Heart left ventricle (tissue), 13 donors: ENCODE data around the gene PCP4L1.

Experiments used
- POLR2A ChIP-seq, 2 donors: fragments of 450-650 bp; IDR thresholded peaks; one replicate each; pipeline ENCODE4 v1.6.1; 2017; ENCODE audit warnings: antibody characterized with exemption in 2 of 2, mild to moderate bottlenecking in 2 of 2, moderate library complexity in 2 of 2
- TF ChIP-seq, protein P1 (sequence below), 12 donors: fragments of 200-600 bp; sonication (generic) in 4 of 12; IDR thresholded peaks; one replicate each; pipeline versions ENCODE4 v1.5.0 to v1.8.0; 2018 to 2022; ENCODE audit warnings: antibody characterized with exemption in 12 of 12, mild to moderate bottlenecking in 5 of 12
- donor health status: ischemic (EF 13 %, LVEDD 7.1; RV severe dilation, severe dysfunction).
- donor health status: DM: no; HTN: yes; CAD: no.
- donor health status: DM: no; HTN: no; CAD: no.
- donor health status: ischemic (EF 25% LVEDD 6.9; RV normal size, moderate dysfunction).
- donor health status: ischemic (EF 25% LVEDD 5.7; RV mildly dilated, moderate dysfunction).
- donor health status: ischemic (EF 35%, LVEDD 5.7; RV mildly dilated, moderate dysfunction).
- donor health status: nonischemic (EF 11% LVEDD 7.7; RV severe dilation, severe dysfunction).
- donor health status: DM: yes; HTN: yes; CAD: no.
- donor health status: PGD.
- donor health status: ischemic (EF 29% LVEDD 5.4; RV normal size, mild dysfunction).
- donor health status: nonischemic (EF 23%, LVEDD 6.1; RV moderate dilation, normal function).

DNA sequence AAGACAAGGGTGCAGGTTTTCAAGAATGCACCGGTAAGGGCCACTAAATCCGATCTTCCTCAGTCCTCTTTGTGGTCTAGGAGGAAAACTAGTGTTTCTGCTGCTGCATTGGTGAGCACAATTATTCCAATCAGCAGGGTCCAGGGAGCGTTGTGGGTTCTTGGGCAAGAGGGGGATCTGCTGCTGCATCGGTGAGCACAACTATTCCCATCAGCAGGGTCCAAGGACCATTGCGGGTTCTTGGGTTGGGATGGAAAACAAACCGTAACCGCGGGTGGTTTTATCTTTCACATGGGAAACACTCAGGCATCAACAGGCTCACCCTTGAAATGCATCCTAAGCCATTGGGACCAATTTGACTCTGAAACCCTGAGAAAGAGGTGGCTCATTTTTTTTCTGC, 7.0 kb upstream of the PCP4L1 start:
- TF ChIP-seq, protein P1, sequence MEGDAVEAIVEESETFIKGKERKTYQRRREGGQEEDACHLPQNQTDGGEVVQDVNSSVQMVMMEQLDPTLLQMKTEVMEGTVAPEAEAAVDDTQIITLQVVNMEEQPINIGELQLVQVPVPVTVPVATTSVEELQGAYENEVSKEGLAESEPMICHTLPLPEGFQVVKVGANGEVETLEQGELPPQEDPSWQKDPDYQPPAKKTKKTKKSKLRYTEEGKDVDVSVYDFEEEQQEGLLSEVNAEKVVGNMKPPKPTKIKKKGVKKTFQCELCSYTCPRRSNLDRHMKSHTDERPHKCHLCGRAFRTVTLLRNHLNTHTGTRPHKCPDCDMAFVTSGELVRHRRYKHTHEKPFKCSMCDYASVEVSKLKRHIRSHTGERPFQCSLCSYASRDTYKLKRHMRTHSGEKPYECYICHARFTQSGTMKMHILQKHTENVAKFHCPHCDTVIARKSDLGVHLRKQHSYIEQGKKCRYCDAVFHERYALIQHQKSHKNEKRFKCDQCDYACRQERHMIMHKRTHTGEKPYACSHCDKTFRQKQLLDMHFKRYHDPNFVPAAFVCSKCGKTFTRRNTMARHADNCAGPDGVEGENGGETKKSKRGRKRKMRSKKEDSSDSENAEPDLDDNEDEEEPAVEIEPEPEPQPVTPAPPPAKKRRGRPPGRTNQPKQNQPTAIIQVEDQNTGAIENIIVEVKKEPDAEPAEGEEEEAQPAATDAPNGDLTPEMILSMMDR (IDR thresholded peaks at IDR 0.05), result no peak
- no peak for TF ChIP-seq POLR2A (IDR thresholded peaks at IDR 0.05)
